IPS-15b (cell line): ENCODE data around the gene GALNT18.

Source experiments
- H3K27me3 ChIP-seq: one replicate; pipeline ENCODE4 v1.6.1; 2013; ENCODE audit warnings: low read length; ENCODE audit not compliant: control insufficient read depth, insufficient read depth
- H3K36me3 ChIP-seq: one replicate; pipeline ENCODE4 v1.6.1; 2013; ENCODE audit warnings: low read length; ENCODE audit not compliant: control insufficient read depth, insufficient read depth
- H3K4me1 ChIP-seq: one replicate; pipeline ENCODE4 v1.6.1; 2013; ENCODE audit warnings: mild to moderate bottlenecking, low read length; ENCODE audit not compliant: control insufficient read depth, insufficient read depth
- H3K4me3 ChIP-seq: one replicate; pipeline ENCODE4 v1.5.1; 2013; ENCODE audit warnings: low read depth, low read length
- H3K9ac ChIP-seq: one replicate; pipeline ENCODE4 v1.6.1; 2013; ENCODE audit warnings: low read depth, mild to moderate bottlenecking, low read length
- H3K9me3 ChIP-seq: one replicate; pipeline ENCODE4 v1.6.1; 2013; ENCODE audit warnings: mild to moderate bottlenecking, low read length; ENCODE audit not compliant: control insufficient read depth, insufficient read depth

GALNT18 gene

DNA sequence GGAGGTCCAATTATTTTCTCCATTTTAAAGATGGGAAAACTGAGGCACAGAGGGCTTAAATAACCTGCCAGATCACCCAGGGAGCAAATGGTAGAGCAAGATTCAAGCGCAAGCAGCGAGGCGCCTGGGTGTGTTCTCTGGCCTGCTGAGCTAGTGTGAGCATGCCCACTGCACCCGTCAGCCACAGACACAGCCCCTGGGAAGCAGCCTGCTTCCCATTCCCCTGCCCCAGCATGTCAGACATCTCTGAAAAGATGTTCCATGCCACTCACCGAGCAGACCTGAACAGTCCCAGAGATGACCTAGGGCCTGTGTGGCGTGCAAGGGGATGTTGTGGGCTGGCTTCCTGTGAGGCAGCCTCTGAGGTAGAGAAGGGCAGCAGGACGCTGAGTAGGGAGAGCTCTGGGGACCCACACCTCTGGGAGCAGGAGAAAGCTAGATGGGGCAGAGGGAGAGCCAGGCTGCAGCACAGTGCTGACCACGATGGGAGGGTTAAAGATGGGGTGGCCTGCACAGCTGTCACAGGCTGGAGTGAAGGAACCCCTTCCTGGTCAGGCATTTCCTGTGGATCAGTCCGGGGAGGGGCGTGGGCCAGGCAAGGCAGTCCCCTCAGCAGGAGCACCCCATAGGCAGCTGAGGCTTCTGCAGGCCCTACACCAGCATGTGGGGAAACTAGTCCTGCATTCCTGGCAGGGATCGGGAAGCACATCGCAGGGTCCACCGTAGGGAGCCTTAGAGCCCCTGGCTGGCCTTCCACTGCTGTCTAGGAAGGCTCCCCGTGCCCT, 101.4 kb downstream of the GALNT18 start:
- Histone ChIP-seq H3K4me3 (no peak overlapping the region), H3K36me3 (no peaks in the 10 kb centered on the region), H3K9me3 (no peaks in the 10 kb centered on the region), H3K27me3 (no peaks in the 10 kb centered on the region), H3K9ac (no peak overlapping the region), H3K4me1 (no peaks in the 10 kb centered on the region)

DNA sequence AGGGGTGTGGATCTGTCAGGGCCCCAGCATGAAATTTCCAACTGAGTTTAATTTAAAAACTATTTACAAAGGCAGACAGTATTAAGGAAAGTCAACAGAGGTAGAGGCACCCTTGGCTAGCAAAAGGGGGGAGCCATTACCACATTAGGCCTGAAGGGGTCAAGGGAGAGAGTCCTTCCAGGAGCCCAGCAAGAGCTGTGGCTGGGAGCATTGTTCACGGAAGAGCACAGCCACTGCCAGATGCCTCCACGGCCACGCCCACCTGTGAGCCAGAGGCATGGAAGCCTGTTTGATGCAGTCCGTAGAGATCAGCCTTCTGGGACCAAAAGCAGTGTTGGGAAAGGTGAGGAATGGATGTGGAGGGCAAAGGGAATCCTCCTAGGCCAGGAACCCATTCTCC, 102.6 kb downstream of the GALNT18 start:
- Histone ChIP-seq H3K4me3 (no peak overlapping the region), H3K27me3 (no peaks in the 10 kb centered on the region), H3K9me3 (no peaks in the 10 kb centered on the region), H3K4me1 (no peaks in the 10 kb centered on the region), H3K9ac (no peak overlapping the region), H3K36me3 (no peaks in the 10 kb centered on the region)

DNA sequence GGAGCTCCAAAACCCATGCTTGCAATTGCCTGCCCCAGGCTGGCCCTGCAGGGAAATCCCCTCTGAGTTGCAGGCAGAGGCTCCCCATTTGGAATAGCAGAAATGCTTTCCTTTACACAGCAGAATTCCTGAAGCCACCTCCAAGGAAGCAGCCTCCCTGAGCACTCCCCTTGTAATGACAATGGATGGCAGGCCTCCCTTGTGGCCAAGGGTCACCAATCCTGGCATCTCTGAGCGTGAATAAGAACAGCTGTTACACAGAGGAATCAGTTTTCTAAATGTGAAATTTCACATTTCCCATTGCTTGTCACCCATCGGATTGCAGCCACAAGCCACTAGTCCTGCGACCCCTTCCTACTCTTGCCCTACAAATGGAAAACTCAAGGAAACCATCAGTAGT, 107.6 kb downstream of the GALNT18 start:
- H3K9ac ChIP-seq: no peak overlapping the region
- H3K9me3 ChIP-seq: no peaks in the 10 kb centered on the region
- no peaks in the 10 kb centered on the region for H3K27me3 ChIP-seq
- no peaks in the 10 kb centered on the region for H3K36me3 ChIP-seq
- H3K4me3 ChIP-seq: no peak overlapping the region
- no peaks in the 10 kb centered on the region for H3K4me1 ChIP-seq

DNA sequence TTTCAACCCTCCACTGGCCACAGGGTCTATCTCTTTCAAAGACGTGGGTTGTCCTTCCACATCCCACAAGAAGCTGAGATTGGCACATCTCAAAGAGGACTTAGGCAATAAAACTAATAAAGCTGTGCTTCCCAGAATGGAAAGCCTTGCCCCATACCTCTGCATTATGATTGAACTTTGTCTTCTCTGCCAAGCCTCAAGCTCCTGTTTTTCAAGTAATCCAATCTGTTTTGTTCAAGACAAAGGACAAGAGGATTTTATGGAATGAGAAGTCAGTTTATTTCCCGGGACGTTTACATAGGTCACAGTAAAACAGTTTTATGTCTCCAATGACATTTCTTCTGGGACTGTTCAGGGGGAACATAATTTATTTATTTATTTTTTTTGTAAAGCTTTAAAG, 108.4 kb downstream of the GALNT18 start:
- H3K4me1 ChIP-seq: no peaks in the 10 kb centered on the region
- no peak overlapping the region for H3K4me3 ChIP-seq
- H3K36me3 ChIP-seq: no peaks in the 10 kb centered on the region
- H3K9ac ChIP-seq: no peak overlapping the region
- H3K27me3 ChIP-seq: no peaks in the 10 kb centered on the region
- no peaks in the 10 kb centered on the region for H3K9me3 ChIP-seq

DNA sequence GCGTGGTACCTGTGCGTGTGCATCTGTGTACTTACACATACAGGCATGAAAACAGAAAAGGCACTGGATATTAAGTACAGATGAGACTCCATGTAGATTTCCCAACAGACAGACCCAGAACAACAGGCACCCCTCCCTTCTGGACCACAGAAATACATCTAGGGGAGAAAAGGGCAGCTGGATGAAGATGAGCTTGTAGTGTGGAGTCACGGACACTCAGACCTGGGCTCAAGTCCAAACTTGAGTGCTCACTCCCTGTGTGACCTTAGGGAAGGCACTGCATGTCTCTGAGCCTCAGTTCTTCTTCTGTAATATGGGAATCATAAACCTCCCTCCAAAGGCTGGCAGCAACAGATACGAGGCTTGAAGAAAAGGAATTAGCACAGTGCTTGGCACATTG, 108.9 kb downstream of the GALNT18 start:
- no peaks in the 10 kb centered on the region for H3K36me3 ChIP-seq
- H3K4me1 ChIP-seq: no peaks in the 10 kb centered on the region
- no peaks in the 10 kb centered on the region for H3K27me3 ChIP-seq
- H3K9ac ChIP-seq: no peak overlapping the region
- H3K4me3 ChIP-seq: no peak overlapping the region
- H3K9me3 ChIP-seq: no peaks in the 10 kb centered on the region

- Histone ChIP-seq H3K4me3 (no peak overlapping the region), H3K4me1 (no peaks in the 10 kb centered on the region), H3K27me3 (no peaks in the 10 kb centered on the region), H3K36me3 (no peaks in the 10 kb centered on the region), H3K9me3 (no peaks in the 10 kb centered on the region), H3K9ac (no peak overlapping the region)
Measured at GRCh38 chr11:11512502-11512901, 109.3 kb downstream of the GALNT18 start.

DNA sequence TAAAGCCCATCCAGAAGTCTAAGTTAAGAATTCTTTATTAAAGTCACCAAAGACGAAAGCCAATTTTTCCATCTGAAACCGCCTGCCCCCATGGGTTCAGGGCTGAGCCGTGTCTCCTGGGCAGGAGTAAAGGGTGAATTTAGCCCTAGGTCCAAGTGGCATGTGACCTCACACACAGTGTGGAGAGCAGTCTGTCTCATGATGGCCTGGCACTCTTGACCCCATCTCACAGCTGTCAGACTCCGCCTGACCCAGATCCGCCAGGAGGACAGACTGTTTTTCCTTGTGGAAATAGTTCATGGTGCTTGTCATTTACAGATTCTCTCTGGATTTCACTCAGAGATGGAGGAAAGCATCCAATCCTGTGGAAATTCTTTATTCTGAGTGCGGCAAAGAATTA, 109.7 kb downstream of the GALNT18 start:
- H3K9me3 ChIP-seq: no peaks in the 10 kb centered on the region
- no peaks in the 10 kb centered on the region for H3K36me3 ChIP-seq
- no peaks in the 10 kb centered on the region for H3K4me1 ChIP-seq
- H3K27me3 ChIP-seq: no peaks in the 10 kb centered on the region
- no peak overlapping the region for H3K9ac ChIP-seq
- H3K4me3 ChIP-seq: no peak overlapping the region

DNA sequence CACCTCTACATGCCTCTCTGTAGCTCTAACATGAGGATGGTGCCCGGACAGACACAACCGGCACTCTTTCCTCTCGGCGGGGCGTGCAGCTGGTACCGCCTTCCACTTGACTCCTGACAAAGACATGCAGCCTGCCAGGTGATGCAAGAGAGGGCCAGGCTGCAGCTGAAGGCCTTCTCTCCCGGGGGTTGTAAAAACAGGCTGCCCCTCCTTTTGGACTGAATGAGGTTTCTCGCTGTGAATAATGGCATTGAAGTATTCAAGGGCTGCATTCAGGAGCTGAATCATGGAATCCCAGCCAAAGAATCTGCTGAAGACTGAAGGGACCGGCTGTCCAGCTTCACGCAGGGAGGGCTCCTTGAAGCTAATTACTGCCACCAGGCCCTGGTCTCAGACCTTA, 110.9 kb downstream of the GALNT18 start:
- Histone ChIP-seq H3K27me3 (no peaks in the 10 kb centered on the region), H3K9me3 (no peaks in the 10 kb centered on the region), H3K9ac (no peak overlapping the region), H3K36me3 (no peaks in the 10 kb centered on the region), H3K4me1 (no peaks in the 10 kb centered on the region), H3K4me3 (no peak overlapping the region)

GRCh38 chr11:11505692-11506091, 116.1 kb downstream of the GALNT18 start:
- Histone ChIP-seq H3K4me1 (peaks cover 7% of the 10 kb centered on the region), H3K9ac (no peak overlapping the region), H3K27me3 (no peaks in the 10 kb centered on the region), H3K9me3 (no peaks in the 10 kb centered on the region), H3K4me3 (no peak overlapping the region), H3K36me3 (no peaks in the 10 kb centered on the region)

DNA sequence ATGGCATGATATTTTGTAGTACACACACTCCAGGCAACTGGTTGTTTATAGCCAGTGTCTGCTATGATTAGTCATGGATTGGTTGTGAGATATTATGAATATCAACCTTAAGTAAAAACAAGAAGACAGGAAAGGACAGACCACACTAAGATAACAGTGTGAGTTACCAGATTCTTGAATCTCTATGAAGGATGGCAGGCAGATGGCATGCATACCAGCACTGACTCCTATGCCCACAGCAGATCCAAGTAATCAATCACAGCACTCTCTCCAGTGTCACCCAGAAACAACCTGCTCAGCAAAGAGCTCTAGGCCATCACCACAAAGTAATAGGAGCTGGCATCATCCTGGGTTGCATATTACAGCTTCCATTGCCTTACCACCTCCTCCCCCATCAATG, 116.6 kb downstream of the GALNT18 start:
- no peak overlapping the region for H3K9ac ChIP-seq

DNA sequence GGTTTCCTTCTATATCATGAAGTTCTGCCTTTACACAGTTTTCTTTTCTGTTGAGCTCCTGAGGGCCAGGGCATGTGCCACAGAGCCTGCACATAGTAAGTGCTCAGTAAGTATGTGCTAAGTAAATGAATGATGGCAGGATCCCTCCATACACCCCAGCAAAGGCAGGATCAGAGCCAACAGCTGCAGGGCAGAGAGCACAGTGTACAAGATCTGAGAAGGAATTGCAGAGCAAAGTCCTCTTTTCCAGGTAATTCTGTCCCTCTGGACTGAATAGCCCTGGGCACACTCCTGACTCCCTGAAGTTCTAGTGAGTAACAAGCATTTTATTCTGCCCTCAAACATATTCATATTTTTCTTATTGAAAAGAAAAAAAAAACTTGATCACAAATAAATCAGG, 117.7 kb downstream of the GALNT18 start:
- Histone ChIP-seq H3K27me3 (no peaks in the 10 kb centered on the region), H3K36me3 (no peaks in the 10 kb centered on the region), H3K9me3 (no peaks in the 10 kb centered on the region), H3K9ac (no peak overlapping the region), H3K4me3 (no peak overlapping the region), H3K4me1 (peaks cover 10% of the 10 kb centered on the region)

More for the DNA sequence above, 116.6 kb downstream of the GALNT18 start:
- H3K4me1 ChIP-seq: peaks cover 10% of the 10 kb centered on the region
- no peaks in the 10 kb centered on the region for H3K9me3 ChIP-seq
- H3K36me3 ChIP-seq: no peaks in the 10 kb centered on the region
- no peaks in the 10 kb centered on the region for H3K27me3 ChIP-seq
- no peak overlapping the region for H3K4me3 ChIP-seq

GRCh38 chr11:11502263-11502861, 119.4 kb downstream of the GALNT18 start:
- Histone ChIP-seq H3K4me1 (peaks cover 10% of the 10 kb centered on the region), H3K9me3 (no peaks in the 10 kb centered on the region), H3K36me3 (no peaks in the 10 kb centered on the region), H3K9ac (no peak overlapping the region), H3K27me3 (no peaks in the 10 kb centered on the region), H3K4me3 (no peak overlapping the region)
